Neural cell (in vitro differentiated cells): ENCODE results near the gene IFT43. TPM values are rescaled to one million over a fixed set of nuclear protein-coding genes. Genes with fewer than 3 reads are reported as not detected.

Experiments used
- H2AFZ ChIP-seq: fragments of 200-600, 300-800 bp; sonication (generic), shearing (Covaris generic); 2 replicates; pipeline ENCODE4 v1.6.0; 2014; ENCODE audit warnings: low read depth, mild to moderate bottlenecking, antibody characterized with exemption, low read length, moderate library complexity
- H3F3A ChIP-seq: fragments of 200-600 bp; shearing (Covaris generic); 2 replicates; pipeline ENCODE4 v1.6.1; 2016; ENCODE audit warnings: mild to moderate bottlenecking, moderate library complexity, mixed read lengths, antibody characterized with exemption, low read length; ENCODE audit not compliant: insufficient read depth, poor library complexity, severe bottlenecking
- H3K27ac ChIP-seq: fragments of 200-600, 300-800 bp; sonication (generic), shearing (Covaris generic); 2 replicates; pipeline ENCODE4 v1.5.1; 2014; ENCODE audit warnings: mild to moderate bottlenecking, low read length, moderate library complexity
- H3K27me3 ChIP-seq: fragments of 300-800, 200-600 bp; sonication (generic), shearing (Covaris generic); 2 replicates; pipeline ENCODE4 v1.6.0; 2014; ENCODE audit warnings: mild to moderate bottlenecking, low read depth, low read length, moderate library complexity; ENCODE audit not compliant: insufficient read depth
- H3K36me3 ChIP-seq: fragments of 300-800, 200-600 bp; sonication (generic), shearing (Covaris generic); 2 replicates; pipeline ENCODE4 v1.5.1; 2014; ENCODE audit warnings: mild to moderate bottlenecking, antibody characterized with exemption, low read length, moderate library complexity; ENCODE audit not compliant: insufficient read depth
- H3K4me2 ChIP-seq: fragments of 300-800, 200-600 bp; sonication (generic), shearing (Covaris generic); 2 replicates; pipeline ENCODE4 v1.6.0; 2014; ENCODE audit warnings: mild to moderate bottlenecking, low read length
- H3K4me3 ChIP-seq: fragments of 300-800, 200-600 bp; sonication (generic), shearing (Covaris generic); 2 replicates; pipeline ENCODE4 v1.5.1; 2014; ENCODE audit warnings: mild to moderate bottlenecking, low read length, moderate library complexity
- H3K79me2 ChIP-seq: fragments of 200-600 bp; shearing (Covaris generic); replicated peaks from 2 replicates; pipeline ENCODE4 v1.6.0; 2014; ENCODE audit warnings: mild to moderate bottlenecking, low read length, moderate library complexity; ENCODE audit not compliant: insufficient read depth
- H3K9ac ChIP-seq: fragments of 300-800, 200-600 bp; sonication (generic), shearing (Covaris generic); 2 replicates; pipeline ENCODE4 v1.6.1; 2016; ENCODE audit warnings: mild to moderate bottlenecking, low read length, mixed read lengths
- H3K9me2 ChIP-seq: fragments of 200-600 bp; shearing (Covaris generic); 2 replicates; pipeline ENCODE4 v1.6.1; 2016; ENCODE audit warnings: mild to moderate bottlenecking, low read length, mixed read lengths; ENCODE audit not compliant: insufficient read depth
- H3K9me3 ChIP-seq: fragments of 200-600, 300-800 bp; sonication (generic), shearing (Covaris generic); 2 replicates; pipeline ENCODE4 v1.6.1; 2016; ENCODE audit warnings: mild to moderate bottlenecking, mixed run types, low read length, moderate library complexity, mixed read lengths
- H4K20me1 ChIP-seq: fragments of 200-600 bp; shearing (Covaris generic); 2 replicates; pipeline ENCODE4 v1.6.1; 2016; ENCODE audit warnings: mild to moderate bottlenecking, mixed run types; ENCODE audit not compliant: insufficient read depth
- CTCF ChIP-seq: fragments of 450-650 bp; IDR thresholded peaks from 2 replicates; pipeline ENCODE4 v1.5.1; 2014; ENCODE audit warnings: antibody characterized with exemption, mild to moderate bottlenecking, moderate library complexity; ENCODE audit not compliant: poor library complexity, severe bottlenecking
- EP300 ChIP-seq: fragments of 450-650 bp; conservative IDR thresholded peaks from 2 replicates; pipeline ENCODE4 v1.6.1; 2014; ENCODE audit warnings: antibody characterized with exemption, mild to moderate bottlenecking, moderate library complexity; ENCODE audit not compliant: poor library complexity, severe bottlenecking
- EZH2 ChIP-seq: fragments of 200-600, 300-800 bp; shearing (Covaris generic), sonication (generic); IDR thresholded peaks from 2 replicates; pipeline ENCODE4 v1.6.1; 2014; ENCODE audit warnings: antibody characterized with exemption, low read length, borderline replicate concordance, mild to moderate bottlenecking; ENCODE audit not compliant: insufficient read depth, poor library complexity, severe bottlenecking
- MXI1 ChIP-seq: fragments of 450-650 bp; conservative IDR thresholded peaks from 2 replicates; pipeline ENCODE4 v1.6.1; 2014; ENCODE audit warnings: antibody characterized with exemption, mild to moderate bottlenecking; ENCODE audit not compliant: poor library complexity, severe bottlenecking
- POLR2AphosphoS5 ChIP-seq: IDR thresholded peaks from 2 replicates; pipeline ENCODE4 v1.6.1; 2012
- RAD21 ChIP-seq: fragments of 450-650 bp; conservative IDR thresholded peaks from 2 replicates; pipeline ENCODE4 v1.6.1; 2014; ENCODE audit warnings: antibody characterized with exemption, mild to moderate bottlenecking, moderate library complexity
- REST ChIP-seq: IDR thresholded peaks from 2 replicates; pipeline ENCODE4 v1.6.1; 2012; ENCODE audit warnings: borderline replicate concordance
- SMC3 ChIP-seq: fragments of 450-650 bp; conservative IDR thresholded peaks from 2 replicates; pipeline ENCODE4 v1.6.1; 2014; ENCODE audit warnings: antibody characterized with exemption, mild to moderate bottlenecking, moderate library complexity; ENCODE audit not compliant: poor library complexity
- TAF1 ChIP-seq: IDR thresholded peaks from 2 replicates; pipeline ENCODE4 v1.6.1; 2012; ENCODE audit warnings: low read depth
- polyA plus RNA-seq: library from polyadenylated mRNA; depleted of rRNA; stranded (reverse); fragments of >200 nt; gene quantifications from 2 replicates; pipeline ENCODE4 v1.2.3, GENCODE V29; 2014

IFT43 gene
- polyA plus RNA-seq, 1 donor from 2014 or later: 102 TPM

GRCh38 chr14:76121089-76121748, 135.7 kb downstream of the IFT43 start:
- H3K27me3 ChIP-seq: no peaks in the 10 kb centered on the region
- TF ChIP-seq POLR2AphosphoS5: no peak
- TF ChIP-seq EZH2: no peak
- no peak for TF ChIP-seq EP300
- no peak for TF ChIP-seq RAD21
- TF ChIP-seq REST: no peak
- no peak for TF ChIP-seq SMC3
- TF ChIP-seq MXI1: no peak
- TF ChIP-seq CTCF: no peak
- TF ChIP-seq TAF1: no peak
- H3K9ac ChIP-seq: no peak overlapping the region
- H3K4me2 ChIP-seq: no peak overlapping the region
- H3K4me3 ChIP-seq: no peak overlapping the region
- H3K79me2 ChIP-seq: no peaks in the 10 kb centered on the region
- no peaks in the 10 kb centered on the region for H3F3A ChIP-seq
- H3K9me2 ChIP-seq: no peaks in the 10 kb centered on the region
- H3K36me3 ChIP-seq: no peaks in the 10 kb centered on the region
- no peaks in the 10 kb centered on the region for H4K20me1 ChIP-seq
- H3K9me3 ChIP-seq: no peaks in the 10 kb centered on the region
- no peak overlapping the region for H2AFZ ChIP-seq
- H3K27ac ChIP-seq: no peak overlapping the region

GRCh38 chr14:76123426-76124225, 138.1 kb downstream of the IFT43 start:
- Histone ChIP-seq H3K4me3 (no peak overlapping the region), H3K9me2 (no peaks in the 10 kb centered on the region), H3K27ac (no peak overlapping the region), H4K20me1 (no peaks in the 10 kb centered on the region), H3K9me3 (no peaks in the 10 kb centered on the region), H3K9ac (no peak overlapping the region), H3K79me2 (no peaks in the 10 kb centered on the region), H2AFZ (no peak overlapping the region), H3K36me3 (no peaks in the 10 kb centered on the region), H3F3A (no peaks in the 10 kb centered on the region), H3K27me3 (no peaks in the 10 kb centered on the region), H3K4me2 (no peak overlapping the region)
- TF ChIP-seq CTCF (no peak), TAF1 (no peak), RAD21 (no peak), EZH2 (no peak), POLR2AphosphoS5 (no peak), REST (no peak), MXI1 (no peak), SMC3 (no peak), EP300 (no peak)
